SK-N-MC (cell line): ENCODE measurements around the gene NANOG.

Experiments
- EZH2 ChIP-seq: fragments of 200-600 bp; sonication (generic); IDR thresholded peaks from one replicate; pipeline ENCODE4 v1.6.1; 2017; ENCODE audit warnings: antibody characterized with exemption
- POLR2AphosphoS5 ChIP-seq: IDR thresholded peaks from 2 replicates; pipeline ENCODE4 v1.6.1; 2012; ENCODE audit warnings: mild to moderate bottlenecking, low read depth, low read length, borderline replicate concordance

DNA sequence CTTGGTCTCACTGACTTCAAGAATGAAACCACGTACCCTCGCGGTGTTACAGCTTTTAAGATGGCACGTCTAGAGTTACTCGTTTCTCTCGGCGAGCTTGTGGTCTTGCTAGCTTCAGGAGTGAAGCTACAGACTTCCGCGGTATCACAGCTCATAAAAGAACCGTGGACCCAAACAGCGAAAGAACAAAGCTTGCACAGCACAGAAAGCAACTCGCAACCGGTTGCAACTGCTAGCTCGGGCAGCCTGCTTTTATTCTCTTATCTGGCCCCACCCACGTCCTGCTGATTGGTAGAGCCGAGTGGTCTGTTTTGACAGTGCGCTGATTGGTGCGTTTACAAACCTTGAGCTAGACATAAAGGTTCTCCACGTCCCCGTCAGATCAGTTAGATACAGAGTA is 37.8 kb upstream of the NANOG start:
- TF ChIP-seq POLR2AphosphoS5 = no peak
- no peak for TF ChIP-seq EZH2
